ENCODE results near the gene TRIM33. TPM values are rescaled to one million over a fixed set of nuclear protein-coding genes. Genes with fewer than 3 reads are reported as not detected.

The TRIM33 gene
- total RNA-seq, 1 experiment from 2014 or later = 50.1 TPM

DNA sequence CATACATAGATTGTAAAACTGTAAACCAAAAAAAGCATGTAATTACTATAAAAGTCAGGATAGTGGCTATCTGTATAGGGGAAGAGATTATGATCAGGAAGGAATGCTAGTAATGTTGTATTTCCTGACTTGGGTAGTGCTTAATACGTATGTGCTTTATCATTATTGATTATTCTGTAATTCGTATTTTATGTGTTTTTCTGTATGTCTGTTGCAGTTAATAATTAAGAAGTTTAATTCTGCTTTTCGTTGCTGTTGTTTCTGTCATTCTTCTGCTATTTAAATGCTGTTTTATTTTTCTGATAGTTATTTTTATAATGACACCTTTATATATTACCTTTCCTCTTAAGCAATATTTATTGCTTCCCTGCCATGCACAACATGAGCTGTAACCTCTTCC, 29.3 kb upstream of the TRIM33 start:
- no peaks in the 10 kb centered on the region for H3K27me3 ChIP-seq (replicated peaks; ENCODE audit: insufficient read depth, low read depth, low read length, poor library complexity)
- CTCF ChIA-PET = no interaction called here
- H3K4me1 ChIP-seq (ENCODE audit: insufficient read depth, low read length, poor library complexity, severe bottlenecking) = no peaks in the 10 kb centered on the region
- DNase-seq (ENCODE audit: low spot score) = no peak
- no peak for TF ChIP-seq EZH2 (IDR thresholded peaks at IDR 0.05; ENCODE audit: borderline replicate concordance, low read depth, low read length, poor library complexity, severe bottlenecking)
- TF ChIP-seq, protein P1, sequence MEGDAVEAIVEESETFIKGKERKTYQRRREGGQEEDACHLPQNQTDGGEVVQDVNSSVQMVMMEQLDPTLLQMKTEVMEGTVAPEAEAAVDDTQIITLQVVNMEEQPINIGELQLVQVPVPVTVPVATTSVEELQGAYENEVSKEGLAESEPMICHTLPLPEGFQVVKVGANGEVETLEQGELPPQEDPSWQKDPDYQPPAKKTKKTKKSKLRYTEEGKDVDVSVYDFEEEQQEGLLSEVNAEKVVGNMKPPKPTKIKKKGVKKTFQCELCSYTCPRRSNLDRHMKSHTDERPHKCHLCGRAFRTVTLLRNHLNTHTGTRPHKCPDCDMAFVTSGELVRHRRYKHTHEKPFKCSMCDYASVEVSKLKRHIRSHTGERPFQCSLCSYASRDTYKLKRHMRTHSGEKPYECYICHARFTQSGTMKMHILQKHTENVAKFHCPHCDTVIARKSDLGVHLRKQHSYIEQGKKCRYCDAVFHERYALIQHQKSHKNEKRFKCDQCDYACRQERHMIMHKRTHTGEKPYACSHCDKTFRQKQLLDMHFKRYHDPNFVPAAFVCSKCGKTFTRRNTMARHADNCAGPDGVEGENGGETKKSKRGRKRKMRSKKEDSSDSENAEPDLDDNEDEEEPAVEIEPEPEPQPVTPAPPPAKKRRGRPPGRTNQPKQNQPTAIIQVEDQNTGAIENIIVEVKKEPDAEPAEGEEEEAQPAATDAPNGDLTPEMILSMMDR (conservative IDR thresholded peaks at IDR 0.05; ENCODE audit: low read depth, low read length) = no peak
- no TSS peak for BruUV-seq (replicated peaks)
- no peak overlapping the region for H3K27ac ChIP-seq (ENCODE audit: low read depth, low read length, poor library complexity, severe bottlenecking)
- H3K9me3 ChIP-seq (ENCODE audit: low read depth, low read length, poor library complexity, severe bottlenecking) = no peaks in the 10 kb centered on the region
- H3K4me3 ChIP-seq (ENCODE audit: low read depth, low read length, poor library complexity, severe bottlenecking) = no peak overlapping the region
- no peaks in the 10 kb centered on the region for H3K36me3 ChIP-seq (ENCODE audit: insufficient read depth, low read length, poor library complexity, severe bottlenecking)
- POLR2A ChIA-PET (ENCODE audit: low non-redundant PET) = no interaction called here
- intact Hi-C loops (cut with micrococcal nuclease; ENCODE audit: unreplicated experiment) = no loop called here

- H3K36me3 ChIP-seq (ENCODE audit: insufficient read depth, low read length, poor library complexity, severe bottlenecking) = no peaks in the 10 kb centered on the region
- H3K9me3 ChIP-seq (ENCODE audit: low read depth, low read length, poor library complexity, severe bottlenecking) = no peaks in the 10 kb centered on the region
- CTCF ChIA-PET = no interaction called here
- no peaks in the 10 kb centered on the region for H3K4me1 ChIP-seq (ENCODE audit: insufficient read depth, low read length, poor library complexity, severe bottlenecking)
- no peaks in the 10 kb centered on the region for H3K27me3 ChIP-seq (replicated peaks; ENCODE audit: insufficient read depth, low read depth, low read length, poor library complexity)
- intact Hi-C loops (cut with micrococcal nuclease; ENCODE audit: unreplicated experiment) = no loop called here
- no TSS peak for BruUV-seq (replicated peaks)
- TF ChIP-seq EZH2 (IDR thresholded peaks at IDR 0.05; ENCODE audit: borderline replicate concordance, low read depth, low read length, poor library complexity, severe bottlenecking) = no peak
- TF ChIP-seq, protein P1 (conservative IDR thresholded peaks at IDR 0.05; ENCODE audit: low read depth, low read length) = no peak
- POLR2A ChIA-PET (ENCODE audit: low non-redundant PET) = no interaction called here
- H3K27ac ChIP-seq (ENCODE audit: low read depth, low read length, poor library complexity, severe bottlenecking) = no peak overlapping the region
- no peak overlapping the region for H3K4me3 ChIP-seq (ENCODE audit: low read depth, low read length, poor library complexity, severe bottlenecking)
- DNase-seq (ENCODE audit: low spot score) = no peak
These were observed 25.0 kb upstream of the TRIM33 start for GRCh38 chr1:114536043-114536442.

GRCh38 chr1:114535401-114535800, 24.4 kb upstream of the TRIM33 start:
- TF ChIP-seq, protein P1 (conservative IDR thresholded peaks at IDR 0.05; ENCODE audit: low read depth, low read length) = no peak
- TF ChIP-seq EZH2 (IDR thresholded peaks at IDR 0.05; ENCODE audit: borderline replicate concordance, low read depth, low read length, poor library complexity, severe bottlenecking) = no peak
- no peaks in the 10 kb centered on the region for H3K27me3 ChIP-seq (replicated peaks; ENCODE audit: insufficient read depth, low read depth, low read length, poor library complexity)
- CTCF ChIA-PET = no interaction called here
- no peak overlapping the region for H3K27ac ChIP-seq (ENCODE audit: low read depth, low read length, poor library complexity, severe bottlenecking)
- intact Hi-C loops (cut with micrococcal nuclease; ENCODE audit: unreplicated experiment) = no loop called here
- H3K9me3 ChIP-seq (ENCODE audit: low read depth, low read length, poor library complexity, severe bottlenecking) = no peaks in the 10 kb centered on the region
- no peak for DNase-seq (ENCODE audit: low spot score)
- BruUV-seq (replicated peaks) = no TSS peak
- POLR2A ChIA-PET (ENCODE audit: low non-redundant PET) = no interaction called here
- no peaks in the 10 kb centered on the region for H3K4me1 ChIP-seq (ENCODE audit: insufficient read depth, low read length, poor library complexity, severe bottlenecking)
- no peaks in the 10 kb centered on the region for H3K36me3 ChIP-seq (ENCODE audit: insufficient read depth, low read length, poor library complexity, severe bottlenecking)
- H3K4me3 ChIP-seq (ENCODE audit: low read depth, low read length, poor library complexity, severe bottlenecking) = no peak overlapping the region
